HepG2 (cell line): Measurements from ENCODE around the gene SLC2A13. TPM values are rescaled to one million over a fixed set of nuclear protein-coding genes. Genes with fewer than 3 reads are reported as not detected.

Experiments
- ATAC-seq: fragments of 200-7000 bp; cut with Tn5 transposase; 3 replicates; pipeline ENCODE4 v1.9.1; 2020; ENCODE audit warnings: mild to moderate bottlenecking, moderate library complexity
- BruUV-seq: library from RNA; stranded (reverse); fragments of 400-500 nt; replicated peaks from 2 replicates; lab custom pipeline; 2021; lab: Mats Ljungman, UMichigan
- CTCF ChIA-PET: fragments of 300-600 bp; formaldehyde crosslinking; extraction: SDS; loops from one replicate; lab custom pipeline; 2021; ENCODE audit warnings: low total read pairs, inconsistent platforms, low intra/inter-chr PET ratio; lab: Yijun Ruan, JAX
- POLR2A ChIA-PET: fragments of 350-600 bp; sonication (Branson Sonifier 250); formaldehyde crosslinking; loops from one replicate; lab custom pipeline; 2020; ENCODE audit warnings: antibody characterized with exemption, inconsistent platforms; lab: Yijun Ruan, JAX
- DNase-seq: peaks from one replicate; pipeline ENCODE4 v3.0.0-alpha.2; 2015; ENCODE audit warnings: low spot score
- FAIRE-seq: peaks from 3 replicates; lab custom pipeline; 2011; peaks lifted over from hg19 to GRCh38; lab: Jason Lieb, UNC
- H2AFZ ChIP-seq: one replicate; pipeline ENCODE4 v1.6.1; 2011; ENCODE audit warnings: low read length, inconsistent platforms
- H3K27ac ChIP-seq: fragments of 300-600 bp; 3 replicates; pipeline ENCODE4 v1.8.0; 2011; ENCODE audit warnings: mixed run types, mild to moderate bottlenecking, mixed read lengths, low read length, inconsistent platforms; ENCODE audit not compliant: insufficient read depth; ENCODE audit errors: extremely low read length
- H3K27me3 ChIP-seq, 2 experiments: fragments of 200-600 bp in 1 of 2; 2 replicates in 1 of 2; 3 replicates in 1 of 2; pipeline versions ENCODE4 v1.6.0 to v1.8.0; 2011; ENCODE audit warnings: low read length in 2 of 2, mild to moderate bottlenecking in 2 of 2, moderate library complexity in 2 of 2, inconsistent platforms in 1 of 2; ENCODE audit not compliant: insufficient read depth in 2 of 2, control insufficient read depth in 1 of 2
- H3K36me3 ChIP-seq, 2 experiments: fragments of 200-600 bp in 1 of 2; replicated peaks in 1 of 2; 2 replicates in 1 of 2; 3 replicates in 1 of 2; pipeline versions ENCODE4 v1.5.1 to v1.8.0; 2011; ENCODE audit warnings: low read length in 2 of 2, inconsistent platforms in 1 of 2; ENCODE audit not compliant: insufficient read depth in 2 of 2, control insufficient read depth in 1 of 2
- H3K4me1 ChIP-seq: 2 replicates; pipeline ENCODE4 v1.5.1; 2012; ENCODE audit warnings: low read length, inconsistent platforms; ENCODE audit not compliant: insufficient read depth
- H3K4me2 ChIP-seq: 2 replicates; pipeline ENCODE4 v1.6.0; 2011; ENCODE audit warnings: low read depth, low read length, inconsistent platforms
- H3K4me3 ChIP-seq, 3 experiments: fragments of 200-600 bp in 1 of 3; sonication (generic), shearing (Covaris generic) in 1 of 3; replicated peaks in 1 of 3; 2 replicates each; pipeline ENCODE4 v1.5.1; 2011 to 2016; ENCODE audit warnings: low read length in 3 of 3, inconsistent platforms in 2 of 3, low read depth in 2 of 3, mild to moderate bottlenecking in 2 of 3, control low read depth in 1 of 3, mixed read lengths in 1 of 3; ENCODE audit not compliant: insufficient read depth in 1 of 3
- H3K79me2 ChIP-seq: one replicate; pipeline ENCODE4 v1.6.1; 2011; ENCODE audit warnings: low read length, inconsistent platforms; ENCODE audit not compliant: insufficient read depth
- H3K9ac ChIP-seq: 2 replicates; pipeline ENCODE4 v1.6.0; 2011; ENCODE audit warnings: mild to moderate bottlenecking, low read depth, low read length, inconsistent platforms; ENCODE audit not compliant: insufficient read depth
- H3K9me3 ChIP-seq: 2 replicates; pipeline ENCODE4 v1.5.1; 2012; ENCODE audit warnings: mild to moderate bottlenecking, low read length
- H4K20me1 ChIP-seq: 2 replicates; pipeline ENCODE4 v1.6.0; 2011; ENCODE audit warnings: inconsistent platforms, mild to moderate bottlenecking, low read length, moderate library complexity; ENCODE audit not compliant: insufficient read depth
- MXD4 ChIP-seq: IDR thresholded peaks from 2 replicates; pipeline ENCODE4 v1.6.1; 2016; ENCODE audit warnings: mild to moderate bottlenecking, missing biosample characterization, missing genetic modification reagents
- PLRG1 ChIP-seq: fragments of 450-650 bp; conservative IDR thresholded peaks from 2 replicates; pipeline ENCODE4 v1.6.1; 2016
- SMAD3 ChIP-seq: sonication (generic); formaldehyde crosslinking; IDR thresholded peaks from 2 replicates; pipeline ENCODE4 v1.4.0; 2020; ENCODE audit warnings: missing genetic modification reagents
- TBX2 ChIP-seq: sonication (generic); formaldehyde crosslinking; IDR thresholded peaks from 2 replicates; pipeline ENCODE4 v1.5.0; 2020; ENCODE audit warnings: missing genetic modification reagents, mild to moderate bottlenecking, borderline replicate concordance
- TCF12 ChIP-seq, 2 experiments: fragments of 450-650 bp in 1 of 2; sonication (generic) in 1 of 2; formaldehyde crosslinking in 1 of 2; IDR thresholded peaks; 2 replicates each; pipeline versions ENCODE4 v1.6.1 to v1.8.0; 2017 to 2022; ENCODE audit warnings: antibody characterized with exemption in 1 of 2, mild to moderate bottlenecking in 1 of 2, missing genetic modification reagents in 1 of 2, moderate library complexity in 1 of 2
- ZBTB42 ChIP-seq: sonication (generic); formaldehyde crosslinking; IDR thresholded peaks from 2 replicates; pipeline ENCODE4 v1.5.0; 2020; ENCODE audit warnings: mild to moderate bottlenecking, missing genetic modification reagents
- ZNF296 ChIP-seq: sonication (generic); formaldehyde crosslinking; conservative IDR thresholded peaks from 2 replicates; pipeline ENCODE4 v1.5.0; 2020; ENCODE audit warnings: mild to moderate bottlenecking, missing genetic modification reagents
- ZNF547 ChIP-seq: sonication (generic); formaldehyde crosslinking; IDR thresholded peaks from 2 replicates; pipeline ENCODE4 v1.5.1; 2020; ENCODE audit warnings: mild to moderate bottlenecking, missing genetic modification reagents
- ZNF550 ChIP-seq: sonication (generic); formaldehyde crosslinking; IDR thresholded peaks from 2 replicates; pipeline ENCODE4 v1.4.0; 2020; ENCODE audit warnings: mild to moderate bottlenecking, missing genetic modification reagents, borderline replicate concordance
- ZNF747 ChIP-seq: sonication (generic); formaldehyde crosslinking; IDR thresholded peaks from 2 replicates; pipeline ENCODE4 v1.8.1; 2023; ENCODE audit warnings: missing genetic modification reagents, mild to moderate bottlenecking, borderline replicate concordance
- ZSCAN31 ChIP-seq: sonication (generic); formaldehyde crosslinking; IDR thresholded peaks from 2 replicates; pipeline ENCODE4 v1.5.0; 2020; ENCODE audit warnings: low read depth, mild to moderate bottlenecking, missing genetic modification reagents
- WGBS: methylation state at CpG from one replicate; pipeline ENCODE4 v1.1.6; 2017; ENCODE audit warnings: low lambda C conversion rate; 5-methylcytosine and 5-hydroxymethylcytosine counted together
- in situ Hi-C: cut with HindIII; loops from 2 replicates; pipeline ENCODE4 v1.10.0; 2017; ENCODE audit warnings: low pct_unique_long_range_greater_than_20kb; ENCODE audit not compliant: extremely low pct_ligation_motif_present
- intact Hi-C: fragments of 100-400 bp; cut with micrococcal nuclease; formaldehyde crosslinking; loops from one replicate; pipeline ENCODE4 v1.10.0; 2022; ENCODE audit not compliant: unreplicated experiment
- polyA plus RNA-seq, 8 experiments: library from polyadenylated mRNA; depleted of rRNA in 3 of 8; stranded (reverse) in 7 of 8; unstranded in 1 of 8; fragments of >200 nt; fragmentation: Illumina TruSeq in 4 of 8; extraction: Trizol in 4 of 8; gene quantifications; 2 replicates each; pipeline versions ENCODE4 v1.2.1 to v1.2.3, GENCODE V29; 2011 to 2016; ENCODE audit warnings: low read depth in 4 of 8, missing spikeins in 1 of 8, mixed read lengths in 1 of 8; ENCODE audit not compliant: insufficient read depth in 1 of 8
- total RNA-seq, 5 experiments: library from RNA; depleted of rRNA; stranded (reverse); fragments of >200 nt; fragmentation: Illumina TruSeq; extraction: Trizol; gene quantifications; 2 replicates each; pipeline ENCODE4 v1.2.3, GENCODE V29; 2016; ENCODE audit warnings: low read depth in 1 of 5
- TF ChIP-seq, protein P1 (sequence below): IDR thresholded peaks from 2 replicates; pipeline ENCODE4 v1.4.0; 2020; ENCODE audit warnings: mild to moderate bottlenecking, missing genetic modification reagents
- TF ChIP-seq, protein P2 (sequence below): IDR thresholded peaks from 2 replicates; pipeline ENCODE4 v1.6.1; 2016; ENCODE audit warnings: control low read depth
- TF ChIP-seq, protein P3 (sequence below): sonication (generic); formaldehyde crosslinking; IDR thresholded peaks from 2 replicates; pipeline ENCODE4 v1.4.0; 2020; ENCODE audit warnings: low read depth, mild to moderate bottlenecking, missing genetic modification reagents

SLC2A13 gene
- total and polyA plus RNA-seq, 2 of the 13 experiments (the other 11 are each of a cell fraction or from before 2014, with no cell fraction given), result 5.5 to 6.0 TPM

DNA sequence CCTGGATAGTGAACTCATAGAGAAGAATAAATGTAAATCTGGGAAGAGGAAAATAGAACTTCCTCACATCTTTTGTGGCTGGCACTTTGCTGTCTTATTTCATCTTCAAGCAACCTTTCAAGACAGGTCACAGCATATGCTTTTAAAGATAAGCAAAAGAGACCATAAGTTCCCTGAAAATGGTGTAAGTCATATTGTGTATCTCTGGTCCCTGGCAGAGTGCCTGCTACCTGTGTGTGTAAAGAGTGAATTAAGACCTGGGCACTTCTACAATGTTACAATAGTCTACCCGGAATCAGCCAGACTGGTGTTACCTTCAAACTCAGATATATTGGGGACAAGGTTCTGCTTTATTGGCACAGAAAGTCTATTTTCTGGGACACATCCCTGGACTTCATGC, 168.8 kb downstream of the SLC2A13 start:
- no peak for FAIRE-seq
- H3K36me3 ChIP-seq, result no peaks in the 10 kb centered on the region
- BruUV-seq, result no TSS peak

More for the DNA sequence above, 168.8 kb downstream of the SLC2A13 start:
- H3K9me3 ChIP-seq, result no peaks in the 10 kb centered on the region
- H3K27me3 ChIP-seq, result no peaks in the 10 kb centered on the region
- 100% methylated on average over 1 of the region's 1 CpG for WGBS
- intact Hi-C loops, result no loop called here
- in situ Hi-C loops, result no loop called here
- no peak overlapping the region for H3K27ac ChIP-seq
- DNase-seq (no peak), ATAC-seq (no peak)
- no peak overlapping the region for H3K4me2 ChIP-seq
- no peaks in the 10 kb centered on the region for H3K4me1 ChIP-seq
- H3K9ac ChIP-seq, result no peak overlapping the region
- POLR2A ChIA-PET, result no interaction called here
- no peaks in the 10 kb centered on the region for H4K20me1 ChIP-seq
- no peak for TF ChIP-seq MXD4 (CRISPR knock-in tag)
- TF ChIP-seq ZBTB42 (CRISPR knock-in tag), result no peak
- TF ChIP-seq ZNF547 (CRISPR knock-in tag), result no peak
- TF ChIP-seq TCF12 (IDR thresholded peaks at IDR 0.05), result no peak
- TF ChIP-seq TCF12 (CRISPR knock-in tag; IDR thresholded peaks at IDR 0.05), result no peak
- no peak for TF ChIP-seq ZNF747 (CRISPR knock-in tag)
- no peak for TF ChIP-seq PLRG1
- TF ChIP-seq, protein P1, sequence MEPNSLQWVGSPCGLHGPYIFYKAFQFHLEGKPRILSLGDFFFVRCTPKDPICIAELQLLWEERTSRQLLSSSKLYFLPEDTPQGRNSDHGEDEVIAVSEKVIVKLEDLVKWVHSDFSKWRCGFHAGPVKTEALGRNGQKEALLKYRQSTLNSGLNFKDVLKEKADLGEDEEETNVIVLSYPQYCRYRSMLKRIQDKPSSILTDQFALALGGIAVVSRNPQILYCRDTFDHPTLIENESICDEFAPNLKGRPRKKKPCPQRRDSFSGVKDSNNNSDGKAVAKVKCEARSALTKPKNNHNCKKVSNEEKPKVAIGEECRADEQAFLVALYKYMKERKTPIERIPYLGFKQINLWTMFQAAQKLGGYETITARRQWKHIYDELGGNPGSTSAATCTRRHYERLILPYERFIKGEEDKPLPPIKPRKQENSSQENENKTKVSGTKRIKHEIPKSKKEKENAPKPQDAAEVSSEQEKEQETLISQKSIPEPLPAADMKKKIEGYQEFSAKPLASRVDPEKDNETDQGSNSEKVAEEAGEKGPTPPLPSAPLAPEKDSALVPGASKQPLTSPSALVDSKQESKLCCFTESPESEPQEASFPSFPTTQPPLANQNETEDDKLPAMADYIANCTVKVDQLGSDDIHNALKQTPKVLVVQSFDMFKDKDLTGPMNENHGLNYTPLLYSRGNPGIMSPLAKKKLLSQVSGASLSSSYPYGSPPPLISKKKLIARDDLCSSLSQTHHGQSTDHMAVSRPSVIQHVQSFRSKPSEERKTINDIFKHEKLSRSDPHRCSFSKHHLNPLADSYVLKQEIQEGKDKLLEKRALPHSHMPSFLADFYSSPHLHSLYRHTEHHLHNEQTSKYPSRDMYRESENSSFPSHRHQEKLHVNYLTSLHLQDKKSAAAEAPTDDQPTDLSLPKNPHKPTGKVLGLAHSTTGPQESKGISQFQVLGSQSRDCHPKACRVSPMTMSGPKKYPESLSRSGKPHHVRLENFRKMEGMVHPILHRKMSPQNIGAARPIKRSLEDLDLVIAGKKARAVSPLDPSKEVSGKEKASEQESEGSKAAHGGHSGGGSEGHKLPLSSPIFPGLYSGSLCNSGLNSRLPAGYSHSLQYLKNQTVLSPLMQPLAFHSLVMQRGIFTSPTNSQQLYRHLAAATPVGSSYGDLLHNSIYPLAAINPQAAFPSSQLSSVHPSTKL (CRISPR knock-in tag), result no peak
- TF ChIP-seq, protein P2, sequence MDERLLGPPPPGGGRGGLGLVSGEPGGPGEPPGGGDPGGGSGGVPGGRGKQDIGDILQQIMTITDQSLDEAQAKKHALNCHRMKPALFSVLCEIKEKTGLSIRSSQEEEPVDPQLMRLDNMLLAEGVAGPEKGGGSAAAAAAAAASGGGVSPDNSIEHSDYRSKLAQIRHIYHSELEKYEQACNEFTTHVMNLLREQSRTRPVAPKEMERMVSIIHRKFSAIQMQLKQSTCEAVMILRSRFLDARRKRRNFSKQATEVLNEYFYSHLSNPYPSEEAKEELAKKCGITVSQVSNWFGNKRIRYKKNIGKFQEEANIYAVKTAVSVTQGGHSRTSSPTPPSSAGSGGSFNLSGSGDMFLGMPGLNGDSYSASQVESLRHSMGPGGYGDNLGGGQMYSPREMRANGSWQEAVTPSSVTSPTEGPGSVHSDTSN (CRISPR knock-in tag), result no peak
- no peak for TF ChIP-seq ZNF296 (CRISPR knock-in tag)
- no peak for TF ChIP-seq ZNF550 (CRISPR knock-in tag)
- TF ChIP-seq SMAD3 (CRISPR knock-in tag), result no peak
- no peak for TF ChIP-seq TBX2
- TF ChIP-seq, protein P3, sequence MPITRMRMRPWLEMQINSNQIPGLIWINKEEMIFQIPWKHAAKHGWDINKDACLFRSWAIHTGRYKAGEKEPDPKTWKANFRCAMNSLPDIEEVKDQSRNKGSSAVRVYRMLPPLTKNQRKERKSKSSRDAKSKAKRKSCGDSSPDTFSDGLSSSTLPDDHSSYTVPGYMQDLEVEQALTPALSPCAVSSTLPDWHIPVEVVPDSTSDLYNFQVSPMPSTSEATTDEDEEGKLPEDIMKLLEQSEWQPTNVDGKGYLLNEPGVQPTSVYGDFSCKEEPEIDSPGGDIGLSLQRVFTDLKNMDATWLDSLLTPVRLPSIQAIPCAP (CRISPR knock-in tag), result no peak
- TF ChIP-seq ZSCAN31, result no peak
- CTCF ChIA-PET, result no interaction called here
- H3K4me3 ChIP-seq, result no peak overlapping the region
- no peak overlapping the region for H2AFZ ChIP-seq
- H3K79me2 ChIP-seq, result no peaks in the 10 kb centered on the region
